Keratinocyte (primary cell): ENCODE data around the gene RNF151. TPM values are rescaled to one million over a fixed set of nuclear protein-coding genes. Genes with fewer than 3 reads are reported as not detected.
A peak's percentile ranks its signal among the peaks of the same experiment; 100 is the strongest.

Experiments used
- DNase-seq: peaks from one replicate; pipeline ENCODE4 v3.0.0-alpha.2; 2011; ENCODE audit warnings: low read depth, missing footprints, low spot score
- FAIRE-seq: peaks from 2 replicates; lab custom pipeline; 2011; peaks lifted over from hg19 to GRCh38; lab: Jason Lieb, UNC
- H2AFZ ChIP-seq: 2 replicates; pipeline ENCODE4 v1.6.0; 2012; ENCODE audit warnings: low read length, control low read depth, inconsistent platforms; ENCODE audit not compliant: control insufficient read depth
- H3K27ac ChIP-seq: 2 replicates; pipeline ENCODE4 v1.5.1; 2011; ENCODE audit warnings: low read length; ENCODE audit not compliant: control insufficient read depth, insufficient read depth
- H3K27me3 ChIP-seq: 3 replicates; pipeline ENCODE4 v1.6.0; 2011; ENCODE audit warnings: low read length; ENCODE audit not compliant: control insufficient read depth, insufficient read depth; ENCODE audit errors: extremely low read depth
- H3K36me3 ChIP-seq, 2 experiments: 2 replicates in 1 of 2; 3 replicates in 1 of 2; pipeline ENCODE4 v1.5.1; 2011; ENCODE audit warnings: low read length in 2 of 2, mild to moderate bottlenecking in 1 of 2; ENCODE audit not compliant: control insufficient read depth in 2 of 2, insufficient read depth in 2 of 2; ENCODE audit errors: extremely low read depth in 1 of 2
- H3K4me1 ChIP-seq: 3 replicates; pipeline ENCODE4 v1.5.1; 2011; ENCODE audit warnings: low read length; ENCODE audit not compliant: control insufficient read depth, insufficient read depth; ENCODE audit errors: extremely low read depth
- H3K4me2 ChIP-seq: 3 replicates; pipeline ENCODE4 v1.6.0; 2011; ENCODE audit warnings: low read depth, low read length; ENCODE audit not compliant: control insufficient read depth, insufficient read depth; ENCODE audit errors: extremely low read depth
- H3K4me3 ChIP-seq, 3 experiments: fragments of 200-600 bp in 1 of 3; sonication (generic) in 1 of 3; 2 replicates in 2 of 3; 3 replicates in 1 of 3; pipeline ENCODE4 v1.5.1; 2011 to 2016; ENCODE audit warnings: low read length in 3 of 3, mild to moderate bottlenecking in 3 of 3, control low read depth in 2 of 3, inconsistent platforms in 1 of 3, low read depth in 1 of 3, mixed read lengths in 1 of 3, mixed run types in 1 of 3, moderate library complexity in 1 of 3; ENCODE audit not compliant: control insufficient read depth in 2 of 3, insufficient read depth in 2 of 3; ENCODE audit errors: extremely low read depth in 1 of 3
- H3K79me2 ChIP-seq: 2 replicates; pipeline ENCODE4 v1.6.0; 2012; ENCODE audit warnings: low read length; ENCODE audit not compliant: control insufficient read depth, insufficient read depth
- H3K9ac ChIP-seq: 3 replicates; pipeline ENCODE4 v1.6.0; 2011; ENCODE audit warnings: low read length; ENCODE audit not compliant: control insufficient read depth, insufficient read depth; ENCODE audit errors: extremely low read depth
- H3K9me1 ChIP-seq: 3 replicates; pipeline ENCODE4 v1.6.0; 2011; ENCODE audit warnings: low read length; ENCODE audit not compliant: control insufficient read depth, insufficient read depth; ENCODE audit errors: extremely low read depth
- H3K9me3 ChIP-seq: 2 replicates; pipeline ENCODE4 v1.5.1; 2012; ENCODE audit warnings: low read depth, low read length; ENCODE audit not compliant: control insufficient read depth
- H4K20me1 ChIP-seq: 3 replicates; pipeline ENCODE4 v1.6.0; 2011; ENCODE audit warnings: low read length; ENCODE audit not compliant: control insufficient read depth, insufficient read depth; ENCODE audit errors: extremely low read depth
- EZH2 ChIP-seq: IDR thresholded peaks from one replicate; pipeline ENCODE4 v1.6.1; 2012; ENCODE audit warnings: inconsistent platforms, mild to moderate bottlenecking, low read length, moderate library complexity
- dilution Hi-C: fragments of 300-500 bp; cut with MboI; formaldehyde crosslinking; loops from one replicate; pipeline ENCODE4 v1.7.0; 2020; ENCODE audit warnings: low sequenced_read_pairs; ENCODE audit not compliant: extremely low pct_ligation_motif_present
- polyA plus RNA-seq, 5 experiments: library from polyadenylated mRNA; depleted of rRNA in 3 of 5; stranded (reverse) in 3 of 5; stranded (forward) in 1 of 5; unstranded in 1 of 5; fragments of >200 nt; gene quantifications; 1 replicate in 1 of 5; 2 replicates in 3 of 5; 3 replicates in 1 of 5; pipeline versions ENCODE4 v1.2.1 to v1.2.3, GENCODE V29; 2011 to 2012; ENCODE audit warnings: missing spikeins in 2 of 5, low read depth in 1 of 5, low replicate concordance in 1 of 5
- TF ChIP-seq, protein P1 (sequence below), 3 experiments: IDR thresholded peaks in 1 of 3; conservative IDR thresholded peaks in 1 of 3; optimal IDR thresholded peaks in 1 of 3; 2 replicates in 2 of 3; 3 replicates in 1 of 3; pipeline versions ENCODE3 to v1.5.1; 2011; ENCODE audit warnings: low read length in 3 of 3, mild to moderate bottlenecking in 3 of 3, moderate library complexity in 2 of 3, control low read depth in 1 of 3, inconsistent platforms in 1 of 3; ENCODE audit not compliant: insufficient read depth in 2 of 3; ENCODE audit errors: extremely low read depth in 1 of 3

The RNF151 gene
- polyA plus RNA-seq, 1 donor (not counting 4 experiments of a cell fraction or from before 2014, with no cell fraction given), result not detected

- Histone ChIP-seq H3K4me1 (peaks cover 25% of the 10 kb centered on the region), H3K36me3 (peaks cover 14 to 23% of the 10 kb centered on the region in 2 experiments), H3K4me2 (peak overlapping the region; percentile 66), H3K9me1 (no peaks in the 10 kb centered on the region), H4K20me1 (no peaks in the 10 kb centered on the region), H3K9ac (peak overlapping the region; percentile 57), H3K27ac (peak overlapping the region; percentile 26), H3K79me2 (peaks cover 12% of the 10 kb centered on the region), H3K9me3 (no peaks in the 10 kb centered on the region), H2AFZ (no peak overlapping the region), H3K27me3 (peaks cover 32% of the 10 kb centered on the region), H3K4me3 (peak overlapping the region; percentile 40 to 52 (median 43))
- TF ChIP-seq, protein P1, sequence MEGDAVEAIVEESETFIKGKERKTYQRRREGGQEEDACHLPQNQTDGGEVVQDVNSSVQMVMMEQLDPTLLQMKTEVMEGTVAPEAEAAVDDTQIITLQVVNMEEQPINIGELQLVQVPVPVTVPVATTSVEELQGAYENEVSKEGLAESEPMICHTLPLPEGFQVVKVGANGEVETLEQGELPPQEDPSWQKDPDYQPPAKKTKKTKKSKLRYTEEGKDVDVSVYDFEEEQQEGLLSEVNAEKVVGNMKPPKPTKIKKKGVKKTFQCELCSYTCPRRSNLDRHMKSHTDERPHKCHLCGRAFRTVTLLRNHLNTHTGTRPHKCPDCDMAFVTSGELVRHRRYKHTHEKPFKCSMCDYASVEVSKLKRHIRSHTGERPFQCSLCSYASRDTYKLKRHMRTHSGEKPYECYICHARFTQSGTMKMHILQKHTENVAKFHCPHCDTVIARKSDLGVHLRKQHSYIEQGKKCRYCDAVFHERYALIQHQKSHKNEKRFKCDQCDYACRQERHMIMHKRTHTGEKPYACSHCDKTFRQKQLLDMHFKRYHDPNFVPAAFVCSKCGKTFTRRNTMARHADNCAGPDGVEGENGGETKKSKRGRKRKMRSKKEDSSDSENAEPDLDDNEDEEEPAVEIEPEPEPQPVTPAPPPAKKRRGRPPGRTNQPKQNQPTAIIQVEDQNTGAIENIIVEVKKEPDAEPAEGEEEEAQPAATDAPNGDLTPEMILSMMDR (optimal IDR thresholded peaks at IDR 0.05 in 1 of 3, IDR thresholded peaks at IDR 0.05 in 1 of 3, conservative IDR thresholded peaks at IDR 0.05 in 1 of 3; ENCODE audit: extremely low read depth in 1 of 3, insufficient read depth in 2 of 3, low read length in 3 of 3), result no peak
- no peak for TF ChIP-seq EZH2
- DNase-seq, result no peak
- no peak for FAIRE-seq
- dilution Hi-C loops, result no loop called here
Observed at GRCh38 chr16:1978476-1979120, 11.9 kb downstream of the RNF151 start.

DNA sequence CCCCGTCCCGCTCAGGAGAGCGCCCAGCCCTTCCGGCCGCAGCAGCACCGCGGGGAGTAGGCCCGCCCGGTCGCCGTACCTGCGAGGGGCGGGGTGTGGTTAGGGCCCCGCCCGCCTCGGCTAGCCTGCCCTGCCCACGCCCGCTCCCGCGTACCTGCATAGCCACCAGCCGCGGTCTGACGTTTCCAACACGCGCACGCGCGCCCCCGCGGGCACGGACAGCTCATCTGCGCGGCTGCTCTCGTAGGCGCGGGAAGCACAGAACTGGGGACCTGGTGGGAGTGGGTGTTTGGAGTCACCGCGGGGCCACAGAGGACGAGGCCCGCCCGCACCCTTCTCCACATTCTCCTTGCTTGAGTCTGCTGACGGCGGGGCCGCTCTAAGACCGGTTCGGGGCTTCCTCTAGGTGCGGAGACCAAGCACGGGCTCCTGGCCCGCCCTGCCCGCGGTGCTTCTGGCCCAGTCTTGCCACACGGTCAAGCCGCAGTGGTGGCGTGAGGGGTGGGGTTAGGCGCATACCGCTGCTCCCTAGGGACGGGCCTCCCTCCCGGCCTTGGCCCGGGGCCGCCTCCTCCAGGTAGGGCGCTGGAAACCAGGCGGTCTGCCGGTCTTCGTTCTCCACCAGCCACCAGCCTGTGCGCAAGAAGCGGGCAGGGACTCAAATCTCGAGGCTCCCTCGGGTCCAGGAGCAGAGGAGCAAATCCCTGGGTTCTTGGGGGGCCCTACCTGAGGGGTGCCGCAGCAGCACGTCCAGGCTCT is 12.8 kb downstream of the RNF151 start:
- H3K79me2 ChIP-seq, result peaks cover 4% of the 10 kb centered on the region
- no peak for DNase-seq
- no peaks in the 10 kb centered on the region for H3K9me3 ChIP-seq
- peak overlapping the region; percentile 40 to 52 (median 51) for H3K4me3 ChIP-seq
- H3K27ac ChIP-seq, result peak overlapping the region; percentile 26
- peak overlapping the region; percentile 61 for H3K4me2 ChIP-seq
- TF ChIP-seq, protein P1 (optimal IDR thresholded peaks at IDR 0.05 in 1 of 3, IDR thresholded peaks at IDR 0.05 in 1 of 3, conservative IDR thresholded peaks at IDR 0.05 in 1 of 3; ENCODE audit: extremely low read depth in 1 of 3, insufficient read depth in 2 of 3, low read length in 3 of 3), result peak in 1 of 3 experiments; percentile 17
- TF ChIP-seq EZH2, result no peak
- H2AFZ ChIP-seq, result peak overlapping the region; percentile 8
- peaks cover 25% of the 10 kb centered on the region for H3K4me1 ChIP-seq
- dilution Hi-C loops, result no loop called here
- peaks cover 34% of the 10 kb centered on the region for H3K27me3 ChIP-seq
- no peaks in the 10 kb centered on the region for H4K20me1 ChIP-seq
- FAIRE-seq, result no peak
- H3K9ac ChIP-seq, result peak overlapping the region; percentile 57
- H3K36me3 ChIP-seq, result peaks cover 14 to 22% of the 10 kb centered on the region in 2 experiments
- H3K9me1 ChIP-seq, result no peaks in the 10 kb centered on the region
